RWPE2 (cell line): Measurements from ENCODE around the gene TWNK.

Experiments
- ATAC-seq: fragments of 200-7000 bp; cut with Tn5 transposase; 3 replicates; pipeline ENCODE4 v1.9.1; 2021; ENCODE audit warnings: low read depth
- DNase-seq: peaks from one replicate; pipeline ENCODE4 v3.0.0-alpha.2; 2020; ENCODE audit warnings: low spot score
- H3K27ac ChIP-seq: fragments of 450-650 bp; 2 replicates; pipeline ENCODE4 v1.5.1; 2017; ENCODE audit warnings: mild to moderate bottlenecking; ENCODE audit not compliant: poor library complexity, severe bottlenecking
- H3K27me3 ChIP-seq: fragments of 250-450 bp; sonication (Bioruptor Pico); 2 replicates; pipeline ENCODE4 v1.5.1; 2021; ENCODE audit warnings: mild to moderate bottlenecking, moderate library complexity; ENCODE audit not compliant: insufficient read depth, poor library complexity, severe bottlenecking
- H3K36me3 ChIP-seq: fragments of 250-450 bp; sonication (Bioruptor Pico); 2 replicates; pipeline ENCODE4 v1.5.1; 2020; ENCODE audit warnings: low read depth, mild to moderate bottlenecking, moderate library complexity
- H3K4me1 ChIP-seq: fragments of 250-450 bp; sonication (Bioruptor Pico); 2 replicates; pipeline ENCODE4 v1.5.1; 2021; ENCODE audit warnings: mild to moderate bottlenecking, moderate library complexity; ENCODE audit not compliant: insufficient read depth, poor library complexity, severe bottlenecking
- H3K4me3 ChIP-seq: fragments of 250-450 bp; sonication (Bioruptor Pico); 2 replicates; pipeline ENCODE4 v1.5.1; 2021; ENCODE audit warnings: mild to moderate bottlenecking, moderate library complexity; ENCODE audit not compliant: severe bottlenecking
- H3K9me3 ChIP-seq: fragments of 250-450 bp; sonication (Bioruptor Pico); 2 replicates; pipeline ENCODE4 v1.5.1; 2021; ENCODE audit warnings: mild to moderate bottlenecking, moderate library complexity; ENCODE audit not compliant: severe bottlenecking
- TF ChIP-seq, protein P1 (sequence below): fragments of 450-650 bp; IDR thresholded peaks from one replicate; pipeline ENCODE4 v1.5.1; 2017; ENCODE audit warnings: mild to moderate bottlenecking, moderate library complexity; ENCODE audit not compliant: poor library complexity, severe bottlenecking

The TWNK gene

GRCh38 chr10:101010329-101010728 is 23.0 kb downstream of the TWNK start:
- peaks cover 4% of the 10 kb centered on the region for H3K4me1 ChIP-seq
- H3K9me3 ChIP-seq: no peaks in the 10 kb centered on the region
- no peak overlapping the region for H3K4me3 ChIP-seq
- ATAC-seq (no peak), DNase-seq (no peak)
- TF ChIP-seq, protein P1, sequence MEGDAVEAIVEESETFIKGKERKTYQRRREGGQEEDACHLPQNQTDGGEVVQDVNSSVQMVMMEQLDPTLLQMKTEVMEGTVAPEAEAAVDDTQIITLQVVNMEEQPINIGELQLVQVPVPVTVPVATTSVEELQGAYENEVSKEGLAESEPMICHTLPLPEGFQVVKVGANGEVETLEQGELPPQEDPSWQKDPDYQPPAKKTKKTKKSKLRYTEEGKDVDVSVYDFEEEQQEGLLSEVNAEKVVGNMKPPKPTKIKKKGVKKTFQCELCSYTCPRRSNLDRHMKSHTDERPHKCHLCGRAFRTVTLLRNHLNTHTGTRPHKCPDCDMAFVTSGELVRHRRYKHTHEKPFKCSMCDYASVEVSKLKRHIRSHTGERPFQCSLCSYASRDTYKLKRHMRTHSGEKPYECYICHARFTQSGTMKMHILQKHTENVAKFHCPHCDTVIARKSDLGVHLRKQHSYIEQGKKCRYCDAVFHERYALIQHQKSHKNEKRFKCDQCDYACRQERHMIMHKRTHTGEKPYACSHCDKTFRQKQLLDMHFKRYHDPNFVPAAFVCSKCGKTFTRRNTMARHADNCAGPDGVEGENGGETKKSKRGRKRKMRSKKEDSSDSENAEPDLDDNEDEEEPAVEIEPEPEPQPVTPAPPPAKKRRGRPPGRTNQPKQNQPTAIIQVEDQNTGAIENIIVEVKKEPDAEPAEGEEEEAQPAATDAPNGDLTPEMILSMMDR: no peak
- H3K36me3 ChIP-seq: peaks cover 12% of the 10 kb centered on the region
- H3K27ac ChIP-seq: no peak overlapping the region
- H3K27me3 ChIP-seq: no peaks in the 10 kb centered on the region

- ATAC-seq: no peak; the same call in 2 of the 3 replicates
- no peak for DNase-seq
- Histone ChIP-seq H3K4me1 (peaks cover 4% of the 10 kb centered on the region), H3K36me3 (peaks cover under 1% of the 10 kb centered on the region; the same call in 1 of the 2 replicates), H3K9me3 (no peaks in the 10 kb centered on the region), H3K4me3 (no peak overlapping the region), H3K27me3 (no peaks in the 10 kb centered on the region), H3K27ac (no peak overlapping the region)
- TF ChIP-seq, protein P1: no peak
Measured at GRCh38 chr10:101011517-101012423, 24.4 kb downstream of the TWNK start.

DNA sequence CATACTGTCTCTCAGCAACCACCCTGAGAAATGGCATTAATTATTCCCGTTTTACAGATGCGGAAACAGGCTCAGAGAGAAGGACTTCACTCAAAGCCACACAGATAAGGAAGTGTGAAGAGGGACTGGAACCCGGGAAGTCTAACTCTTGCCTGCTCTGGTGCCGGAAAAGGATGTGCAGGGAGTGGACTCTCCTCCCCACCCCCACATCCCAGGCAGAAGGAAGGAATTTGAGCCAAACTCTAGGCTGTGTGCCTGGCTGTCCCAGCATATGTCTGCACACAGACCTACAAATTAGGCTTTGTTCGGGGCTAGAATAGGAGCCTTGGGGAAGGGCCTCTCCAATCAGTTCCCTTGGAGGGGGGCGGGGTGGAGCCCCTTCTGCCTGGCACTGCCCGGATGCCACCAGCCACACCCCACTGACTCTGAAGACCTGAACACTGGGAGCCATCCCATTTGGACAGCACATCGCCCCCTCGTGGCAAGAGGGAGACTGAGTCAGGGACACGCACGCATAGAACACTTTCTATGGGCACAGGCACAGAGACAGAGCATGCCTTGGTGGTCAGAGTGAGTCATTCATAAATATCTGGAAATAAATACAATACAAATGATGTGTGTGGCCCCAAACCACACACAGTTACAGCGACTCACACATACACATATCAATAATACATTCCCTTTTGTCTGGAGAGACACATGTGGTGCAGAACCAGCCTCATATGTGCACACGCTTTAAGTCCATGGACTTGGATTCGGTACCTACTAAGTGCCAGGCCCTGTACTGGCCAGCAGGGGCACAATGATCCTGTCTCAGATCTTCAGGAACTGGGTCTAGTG is 25.4 kb downstream of the TWNK start:
- peak; percentile 80 for ATAC-seq
- H3K27ac ChIP-seq: no peak overlapping the region
- no peaks in the 10 kb centered on the region for H3K27me3 ChIP-seq
- H3K36me3 ChIP-seq: no peaks in the 10 kb centered on the region
- no peak overlapping the region for H3K4me3 ChIP-seq
- H3K9me3 ChIP-seq: no peaks in the 10 kb centered on the region
- TF ChIP-seq, protein P1: peak; percentile 96
- no peak for DNase-seq
- peaks cover 4% of the 10 kb centered on the region for H3K4me1 ChIP-seq

- H3K4me3 ChIP-seq: no peak overlapping the region
- no peak; the same call in 2 of the 3 replicates for ATAC-seq
- no peak for DNase-seq
- no peaks in the 10 kb centered on the region for H3K27me3 ChIP-seq
- H3K36me3 ChIP-seq: no peaks in the 10 kb centered on the region
- peaks cover 4% of the 10 kb centered on the region for H3K4me1 ChIP-seq
- H3K9me3 ChIP-seq: no peaks in the 10 kb centered on the region
- TF ChIP-seq, protein P1: no peak
- H3K27ac ChIP-seq: no peak overlapping the region
Measured at GRCh38 chr10:101013365-101013825, 26.1 kb downstream of the TWNK start.
